GM19351 (cell line): ENCODE data around the gene RABEP1.
"Not testable (repeated sequence)": the region's sequence is repeated elsewhere in the genome, so short reads cannot be mapped to it uniquely, and the experiment has no call there.

ENCODE experiments used
- ATAC-seq: cut with Tn5 transposase; IDR thresholded peaks from one replicate; pipeline ENCODE4 v1.9.1; 2021; ENCODE audit warnings: mild to moderate bottlenecking, moderate library complexity; ENCODE audit not compliant: unreplicated experiment

Gene RABEP1

GRCh38 chr17:5418858-5419355, 136.8 kb downstream of the RABEP1 start:
- peak; percentile 33 for ATAC-seq

DNA sequence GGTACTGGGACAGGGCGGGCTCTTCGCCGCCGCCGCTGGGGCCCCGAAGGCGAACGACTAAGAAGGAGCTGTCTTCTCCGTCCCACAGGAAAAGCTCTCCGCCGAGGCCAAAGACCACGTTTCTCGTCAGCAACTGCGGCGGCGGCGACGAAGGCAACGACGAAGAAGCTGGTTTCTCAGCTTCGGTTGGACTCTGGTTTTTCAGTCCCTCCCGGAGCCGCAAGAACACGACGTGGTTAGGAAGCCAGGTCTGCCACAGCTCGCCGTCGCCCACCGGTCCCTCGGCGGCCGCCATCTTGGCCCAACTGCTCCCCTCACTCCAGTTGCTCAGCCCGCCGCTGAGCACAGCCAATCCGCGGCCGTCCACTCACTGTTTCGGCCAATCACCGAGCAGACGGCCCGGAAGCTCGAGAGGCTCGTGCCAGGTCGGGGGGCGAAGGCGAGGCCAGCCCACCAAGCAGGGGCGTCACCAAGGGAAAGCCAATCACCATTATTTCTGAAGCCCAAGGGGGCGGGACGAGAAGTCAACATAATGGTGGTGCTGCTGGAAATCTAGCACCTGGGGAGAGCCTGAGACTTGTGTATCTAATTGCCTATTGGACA, 137.4 kb downstream of the RABEP1 start, which contains the start of gene NUP88:
NUP88 (minus strand) TSS at position 307 of the 603 bp plus-strand sequence; CDS start at position 295, 12 bp downstream.
- ATAC-seq: peak; percentile 87

DNA sequence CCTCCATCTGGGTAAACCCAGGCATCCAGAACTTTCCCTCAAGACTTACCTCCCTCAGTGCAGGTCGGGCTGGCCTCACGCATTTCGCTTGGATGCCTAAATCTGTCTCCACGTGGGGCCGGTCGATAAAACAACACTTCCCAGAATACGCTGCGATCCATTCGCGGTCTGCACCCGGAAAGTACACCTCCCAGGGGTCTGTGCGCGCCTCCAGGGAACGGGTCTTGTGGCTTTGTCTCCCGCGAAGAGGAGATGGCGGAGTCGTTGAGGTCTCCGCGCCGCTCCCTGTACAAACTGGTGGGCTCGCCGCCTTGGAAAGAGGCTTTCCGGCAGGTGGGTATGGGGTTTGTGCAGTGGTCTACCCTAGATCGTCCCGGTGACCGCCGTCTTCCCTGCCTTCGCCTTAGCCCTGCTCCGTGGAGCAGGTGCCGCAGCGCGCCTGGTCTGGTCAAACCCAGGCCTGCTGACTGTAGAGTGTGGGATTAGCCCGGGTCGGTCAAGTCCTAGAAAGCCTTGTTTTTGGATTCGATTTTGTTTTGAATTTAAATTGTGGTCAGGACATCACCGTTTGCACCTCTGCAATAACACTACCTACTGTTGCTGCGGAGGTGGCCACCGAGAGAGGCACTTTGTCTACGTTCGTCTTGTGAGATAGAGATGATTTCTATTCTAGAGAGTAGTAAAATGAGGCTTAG, 138.0 kb downstream of the RABEP1 start, which contains the start of gene RPAIN:
RPAIN (plus strand) TSS at position 224 of the 695 bp plus-strand sequence; CDS start at position 253, 29 bp downstream.
- peak; percentile 56 for ATAC-seq

DNA sequence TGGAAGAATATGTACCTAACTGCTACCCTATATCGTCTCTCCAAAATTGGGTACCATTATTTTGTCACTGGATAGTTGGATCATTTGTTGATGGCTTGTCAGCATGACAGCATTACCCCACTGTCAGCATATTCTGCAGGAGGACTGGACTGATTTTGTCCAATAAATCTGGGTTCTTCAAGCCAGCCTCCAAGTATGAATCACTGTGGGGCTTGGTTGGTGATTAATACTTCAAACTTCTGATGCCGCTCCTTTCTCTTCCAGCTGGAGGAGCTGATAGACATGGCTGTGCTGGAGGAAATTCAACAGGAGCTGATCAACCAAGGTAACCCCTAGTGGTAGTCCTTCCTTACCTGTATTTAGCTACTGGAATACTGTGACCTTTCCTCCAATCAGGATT, 140.4 kb downstream of the RABEP1 start:
- no peak for ATAC-seq

GRCh38 chr17:5424909-5425308, 142.8 kb downstream of the RABEP1 start:
- ATAC-seq: no peak

DNA sequence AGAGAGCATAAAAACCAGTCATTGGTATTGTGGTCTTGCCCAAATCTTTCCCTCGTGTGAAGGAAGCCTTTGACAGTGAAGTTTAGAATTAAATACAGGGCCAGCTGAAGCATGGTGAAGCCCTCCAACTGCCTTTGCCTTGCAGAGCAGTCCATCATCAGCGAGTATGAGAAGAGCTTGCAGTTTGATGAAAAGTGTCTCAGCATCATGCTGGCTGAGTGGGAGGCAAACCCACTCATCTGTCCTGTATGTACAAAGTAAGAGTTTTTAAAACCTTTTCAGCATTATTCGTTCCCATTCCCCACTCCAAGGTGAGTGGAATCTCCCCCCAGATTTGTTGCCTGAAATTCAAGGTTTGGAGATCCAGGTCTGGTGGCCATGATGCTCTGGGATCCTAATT, 143.7 kb downstream of the RABEP1 start:
- no peak for ATAC-seq

DNA sequence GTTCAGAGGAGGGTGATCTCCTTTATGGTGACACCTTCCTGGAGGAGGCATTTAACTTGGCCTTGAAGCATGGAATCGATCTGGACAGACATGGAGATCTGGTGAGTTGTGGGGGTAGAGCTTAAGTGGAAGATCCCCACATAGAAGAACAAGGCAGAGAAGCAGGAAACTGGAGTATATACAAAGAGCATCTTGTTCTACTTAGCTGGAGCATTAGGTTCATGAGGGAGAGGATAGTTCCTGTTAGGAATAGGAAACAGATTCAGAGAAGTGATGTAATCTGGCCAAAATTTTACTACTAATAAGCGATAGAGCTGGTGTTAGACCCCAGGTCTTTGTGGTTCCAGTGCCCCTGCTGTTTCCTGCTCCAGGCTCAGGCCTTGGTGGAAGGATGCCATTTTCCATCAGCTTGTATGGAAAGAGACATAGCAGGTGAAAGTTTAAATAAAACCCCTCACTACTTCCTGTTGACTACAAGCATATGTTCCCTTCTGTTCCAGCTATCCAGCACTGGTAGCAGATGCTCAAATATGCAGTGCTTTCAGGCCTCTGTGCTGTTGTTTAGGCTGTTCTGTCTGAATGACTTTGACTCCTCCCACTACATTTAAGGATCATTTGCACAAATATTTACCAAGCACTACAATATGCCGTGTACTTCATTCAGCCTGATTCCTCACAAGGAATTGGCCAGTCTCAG, 147.3 kb downstream of the RABEP1 start:
- no peak for ATAC-seq

DNA sequence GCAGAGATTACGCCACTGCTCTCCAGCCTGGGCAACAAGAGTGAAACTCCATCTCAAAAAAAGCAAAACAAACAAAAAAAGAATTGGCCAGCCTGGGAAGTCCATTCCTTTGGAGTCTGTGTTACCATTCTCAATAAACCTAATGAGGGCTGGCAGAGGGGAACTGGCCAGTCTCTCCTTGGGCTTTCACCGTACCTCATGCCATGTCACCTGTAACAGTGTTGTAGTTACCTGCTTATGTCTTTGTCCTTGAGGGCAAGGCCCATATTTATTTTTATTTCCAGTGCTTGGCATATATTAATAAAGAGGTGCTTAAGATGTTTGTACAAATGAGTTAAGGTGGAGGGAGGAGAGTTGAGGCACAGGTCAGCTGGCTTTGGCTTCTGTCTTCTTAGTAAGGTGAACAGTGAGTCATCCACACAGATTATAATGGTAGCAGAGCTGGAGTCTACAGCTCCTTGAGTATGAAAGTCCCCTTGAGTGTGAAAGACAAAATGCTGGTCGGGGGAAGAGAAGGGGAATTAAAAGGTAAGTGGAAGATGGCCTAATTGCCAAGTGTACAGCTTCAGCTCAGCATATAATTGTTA, 148.4 kb downstream of the RABEP1 start:
- no peak for ATAC-seq

- not testable (repeated sequence) for ATAC-seq
These were observed 149.2 kb downstream of the RABEP1 start for GRCh38 chr17:5431234-5431633.

DNA sequence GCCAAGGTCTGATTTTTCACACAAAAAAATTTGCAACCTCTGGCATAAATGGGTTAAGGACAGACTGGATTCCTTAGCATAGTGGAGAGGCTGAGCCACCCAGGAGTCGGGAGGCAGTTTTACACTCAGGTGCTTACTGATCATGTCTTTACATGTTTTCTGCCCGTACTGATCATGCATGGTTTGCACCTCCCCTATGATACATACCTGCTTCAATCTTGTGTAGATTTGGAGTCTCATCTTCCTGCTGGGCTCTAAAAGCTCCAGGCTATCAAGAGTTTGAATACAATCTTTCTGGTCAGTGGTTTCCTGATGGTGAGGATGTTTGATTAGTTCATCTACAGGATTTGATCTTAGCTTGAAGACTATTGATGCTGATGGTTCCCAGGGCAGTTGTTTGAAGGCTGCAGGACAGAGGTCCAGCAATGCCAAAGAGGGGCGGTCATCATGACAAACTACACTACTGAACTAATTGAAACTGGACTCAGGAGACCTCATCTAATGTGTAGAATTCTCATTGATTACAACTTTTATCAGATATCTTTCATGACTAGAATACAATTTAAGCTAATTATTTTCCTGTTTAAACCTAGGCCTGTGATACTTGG, 150.0 kb downstream of the RABEP1 start:
- ATAC-seq: no peak

DNA sequence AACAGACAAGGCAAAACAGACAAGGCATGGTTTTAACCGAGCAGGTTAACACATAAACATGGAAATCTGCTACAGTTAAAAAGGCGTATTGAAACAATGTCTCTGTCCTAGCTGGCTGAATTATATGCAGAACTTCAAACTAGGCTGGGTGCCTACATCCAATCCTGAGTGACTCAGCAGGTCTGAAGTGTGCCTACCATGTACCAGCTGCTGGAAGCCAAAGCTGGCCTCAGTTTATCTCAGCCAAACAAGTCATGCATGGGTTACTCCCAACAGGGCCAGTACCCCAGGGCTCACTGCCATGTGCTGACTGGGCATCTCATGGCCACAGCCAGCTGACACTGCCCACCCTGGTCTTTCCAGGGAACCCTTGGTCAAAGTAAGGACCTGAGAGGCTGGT, 152.9 kb downstream of the RABEP1 start:
- ATAC-seq: no peak
